ENCODE results near the gene KLHL10.
"Not testable (repeated sequence)": the region's sequence is repeated elsewhere in the genome, so short reads cannot be mapped to it uniquely, and the experiment has no call there.

Gene KLHL10

DNA sequence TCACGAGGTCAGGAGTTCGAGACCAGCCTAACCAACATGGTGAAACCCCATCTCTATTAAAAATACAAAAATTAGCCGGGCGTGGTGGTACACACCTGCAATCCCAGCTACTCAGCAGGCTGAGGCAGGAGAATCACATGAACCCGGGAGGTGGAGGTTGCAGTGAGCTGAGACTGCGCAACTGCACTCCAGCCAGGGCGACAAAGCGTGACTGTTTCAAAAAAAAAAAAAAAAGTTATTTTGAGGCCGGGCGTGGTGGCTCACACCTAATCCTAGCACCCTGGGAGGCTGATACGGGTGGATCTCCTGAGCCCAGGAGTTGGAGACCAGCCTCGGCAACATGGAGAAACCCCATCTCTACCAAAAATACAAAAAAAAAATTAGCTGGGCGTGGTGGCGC, 13.8 kb downstream of the KLHL10 start:
- not testable (repeated sequence) for DNase-seq (ENCODE audit: low read depth in 2 of 2)

DNA sequence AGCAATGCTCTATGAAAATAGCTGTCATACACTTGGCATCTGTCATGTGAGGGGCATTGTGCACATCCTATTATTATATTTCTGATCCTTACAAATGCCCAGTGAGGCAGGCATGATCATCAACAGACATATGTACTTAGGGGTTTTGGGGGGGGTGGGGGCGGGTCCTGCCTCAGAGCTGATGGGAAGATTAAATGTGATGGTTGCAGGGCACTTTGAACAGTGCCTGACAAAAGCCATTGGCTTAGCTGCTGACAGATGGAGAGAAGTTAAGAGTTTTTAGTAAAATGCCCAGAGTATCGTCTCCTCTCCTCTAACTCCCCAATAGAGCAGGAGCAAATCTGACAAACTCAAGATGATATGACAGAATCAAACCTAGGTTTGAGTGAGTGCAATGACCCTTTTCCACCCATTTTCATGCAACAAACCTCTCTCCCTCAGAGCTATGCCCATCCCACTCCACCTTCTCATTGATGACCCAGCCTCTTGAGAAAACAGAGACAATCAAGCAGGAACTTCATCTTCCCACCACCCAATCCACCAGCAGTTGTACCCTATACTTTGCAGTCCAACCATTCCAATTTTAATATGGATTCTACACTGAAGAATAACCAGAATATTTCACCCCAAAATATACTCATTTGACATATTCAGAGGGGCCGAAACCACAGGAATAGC, 22.8 kb downstream of the KLHL10 start:
- no peak for DNase-seq (ENCODE audit: low read depth in 2 of 2)

DNA sequence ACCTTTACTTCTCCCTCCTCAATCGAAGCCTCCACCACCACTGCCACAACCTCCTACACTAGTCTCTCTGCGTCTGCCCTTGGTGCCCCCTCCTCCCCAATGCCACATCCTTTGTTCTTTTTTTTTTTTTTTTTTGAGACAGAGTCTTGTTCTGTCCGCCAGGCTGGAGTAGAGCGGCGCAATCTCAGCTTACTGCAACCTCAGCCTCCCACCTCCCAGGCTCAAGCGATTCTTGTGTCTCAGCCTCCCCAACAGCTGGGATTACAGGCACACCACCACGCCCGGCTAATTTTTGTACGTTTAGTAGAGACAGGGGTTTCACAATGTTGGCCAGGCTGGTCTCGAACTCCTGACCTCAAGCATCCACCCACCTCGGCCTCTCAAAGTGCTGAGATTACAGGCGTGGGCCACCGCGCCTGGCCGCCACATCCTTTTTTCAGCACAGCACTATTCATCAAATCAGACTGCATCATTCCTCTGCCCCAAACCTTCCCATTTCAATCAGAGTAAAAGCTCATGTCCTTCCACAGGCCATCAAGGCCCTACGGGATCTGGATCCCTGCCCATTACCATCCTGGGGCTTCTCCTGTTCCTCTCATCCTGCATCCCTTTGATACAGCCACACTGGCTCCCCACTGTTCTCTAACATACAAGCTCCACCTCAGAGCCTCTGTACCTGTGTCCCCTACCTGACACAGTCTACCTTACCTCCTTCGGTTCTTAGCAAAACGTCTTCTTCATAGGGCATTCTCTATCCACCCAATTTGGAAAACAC, 25.6 kb downstream of the KLHL10 start:
- no peak for DNase-seq (ENCODE audit: low read depth in 2 of 2)

DNA sequence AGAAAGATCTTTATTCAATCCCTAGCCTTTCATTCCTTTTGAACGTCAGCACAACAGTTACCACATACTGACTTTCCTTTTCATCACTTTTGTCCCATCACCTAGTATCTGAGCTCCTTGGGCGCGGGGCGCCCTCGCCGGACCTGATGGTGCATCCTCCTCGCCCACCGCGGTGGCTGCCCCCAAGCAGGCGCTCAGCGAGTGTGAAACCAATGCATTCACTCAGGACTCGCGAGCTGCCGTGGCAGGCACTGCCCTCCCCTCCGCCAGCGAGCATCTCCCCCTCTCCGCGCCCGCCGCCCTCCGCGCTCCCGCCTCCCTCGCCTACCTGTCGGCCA, 26.8 kb downstream of the KLHL10 start:
- DNase-seq (ENCODE audit: low read depth in 2 of 2): no peak

DNA sequence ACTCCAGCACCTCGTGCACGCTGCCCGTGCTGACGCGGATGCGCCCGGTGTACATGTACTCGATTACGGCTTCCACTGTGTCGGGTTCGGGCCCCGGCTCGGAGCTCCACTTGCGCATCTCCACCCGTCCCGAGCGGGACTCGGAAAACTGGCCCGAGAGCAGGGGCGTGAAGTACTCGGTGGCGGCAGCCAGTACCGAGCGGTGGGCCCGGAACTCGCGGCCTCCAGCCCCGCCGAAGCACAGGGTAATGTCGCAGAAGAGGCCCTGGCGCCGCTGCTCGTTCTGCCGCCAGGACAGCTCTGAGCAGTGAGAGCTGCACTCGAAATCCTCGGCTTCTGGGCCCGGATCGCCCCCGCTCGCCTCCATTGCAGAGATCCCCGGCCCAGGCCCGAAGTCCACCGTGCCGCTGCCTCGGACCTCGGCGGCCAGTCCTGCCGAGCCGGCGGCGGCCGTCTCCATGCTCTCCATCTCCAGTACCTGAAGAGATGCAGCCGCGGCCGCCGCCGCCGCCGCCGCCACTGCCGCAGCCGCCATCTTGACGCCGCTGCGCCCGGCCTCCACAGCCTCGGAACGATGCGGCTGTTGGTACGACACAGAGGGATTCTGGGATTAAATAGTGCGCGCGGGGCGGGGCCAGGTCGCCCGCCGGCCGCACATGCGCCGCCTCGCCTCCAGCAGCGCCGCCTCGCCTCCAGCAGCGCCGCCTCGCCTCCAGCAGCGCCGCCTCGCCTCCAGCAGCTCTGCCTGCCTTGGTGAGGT, 27.4 kb downstream of the KLHL10 start, which contains the start of gene KLHL11:
Gene KLHL11 (minus strand): TSS at position 588 of the 760 bp plus-strand sequence. CDS start 53 bp downstream, at position 535.
- peak; percentile 64 to 65 for DNase-seq (ENCODE audit: low read depth in 2 of 2)

DNA sequence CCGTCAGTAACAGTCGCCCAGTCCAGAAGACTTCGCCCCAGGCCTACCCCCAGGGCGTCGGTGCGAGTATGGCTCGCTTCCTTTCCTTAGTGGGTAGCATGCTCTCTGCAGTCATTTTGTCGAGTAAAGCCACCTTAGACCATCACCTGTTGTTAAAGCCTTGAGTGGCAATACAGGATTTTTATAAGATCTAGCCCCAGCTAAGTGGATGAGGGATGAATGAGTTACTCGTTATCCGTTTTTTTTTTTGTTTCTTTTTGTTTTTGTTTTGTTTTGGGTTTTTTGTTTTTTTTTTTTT, 27.9 kb downstream of the KLHL10 start:
- DNase-seq (ENCODE audit: low read depth in 2 of 2): no peak

DNA sequence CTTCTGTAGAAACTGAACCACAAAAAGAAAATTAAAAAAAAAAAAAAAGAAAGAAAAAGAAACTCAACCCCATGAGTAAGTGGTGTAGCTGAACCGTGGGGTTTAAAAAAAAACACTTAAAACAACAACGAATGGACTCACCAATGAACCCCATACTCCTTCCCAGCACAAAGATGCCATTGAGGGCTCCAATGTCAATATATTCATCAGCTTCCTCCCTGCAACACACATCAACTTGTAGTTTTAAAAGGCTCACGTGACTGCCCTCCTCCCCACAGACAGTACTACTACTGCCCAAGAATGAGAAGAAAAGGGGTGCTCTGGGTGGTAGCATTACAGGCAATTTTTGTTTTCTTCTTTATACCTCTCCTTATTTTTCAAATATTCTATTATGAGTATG, 30.9 kb downstream of the KLHL10 start:
- DNase-seq (ENCODE audit: low read depth in 2 of 2): no peak

DNA sequence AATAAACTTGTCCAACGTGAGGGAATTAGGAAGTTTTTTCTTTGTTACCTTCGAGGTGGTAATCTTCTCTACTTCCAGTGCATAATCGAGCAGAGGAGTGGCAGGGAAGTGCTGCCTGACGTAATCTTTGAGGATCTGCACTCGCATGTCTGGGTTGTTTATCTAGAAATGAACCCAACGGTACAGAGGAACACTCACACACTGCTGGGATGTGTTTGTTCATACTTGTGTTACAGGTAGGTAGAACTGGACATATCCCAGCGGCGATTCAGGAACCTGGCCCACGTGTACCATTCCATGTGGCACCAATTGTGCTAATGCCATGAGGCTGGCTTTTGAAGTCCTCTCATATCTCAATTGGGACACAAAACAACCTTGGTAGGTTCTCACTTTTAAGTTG, 31.8 kb downstream of the KLHL10 start:
- no peak for DNase-seq (ENCODE audit: low read depth in 2 of 2)

DNA sequence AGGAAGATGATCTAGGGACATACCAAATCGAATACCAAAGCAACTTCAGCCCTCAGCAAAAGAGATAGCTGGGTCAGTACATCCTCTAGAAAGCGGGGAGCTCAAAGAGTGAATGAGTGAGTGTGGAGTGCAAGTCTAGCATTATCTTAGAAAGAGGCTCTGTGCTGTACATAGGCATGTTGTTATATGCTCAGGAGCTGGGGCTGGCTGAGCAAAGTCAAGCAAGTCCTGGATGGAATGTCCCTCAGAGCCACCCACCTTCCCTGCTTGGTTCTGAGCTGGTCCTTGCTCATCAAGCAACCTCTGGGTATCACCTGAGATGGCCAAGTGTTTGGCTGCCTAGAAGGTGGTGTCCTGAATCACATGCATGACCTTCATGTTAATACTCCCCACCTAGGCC, 32.5 kb downstream of the KLHL10 start:
- DNase-seq (ENCODE audit: low read depth in 2 of 2): no peak

DNA sequence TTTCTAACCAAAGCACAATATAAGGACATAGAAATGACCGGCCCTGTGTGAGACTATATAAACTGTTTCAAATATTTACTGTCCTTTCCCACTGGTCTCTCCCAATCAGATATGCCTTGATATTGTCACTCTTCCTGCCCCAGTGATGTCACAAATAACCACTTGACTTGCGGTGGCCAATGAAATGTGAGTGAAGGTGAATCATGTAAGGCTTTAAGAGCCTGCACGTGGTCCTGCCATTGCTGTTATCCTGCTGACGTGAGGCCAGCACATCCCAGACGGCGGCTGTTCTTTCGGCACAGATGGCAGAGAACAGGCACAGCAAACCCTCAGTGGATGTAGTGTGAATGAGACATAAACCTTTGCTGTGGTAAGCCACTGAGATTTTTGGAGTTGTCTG, 33.0 kb downstream of the KLHL10 start:
- DNase-seq (ENCODE audit: low read depth in 2 of 2): no peak

DNA sequence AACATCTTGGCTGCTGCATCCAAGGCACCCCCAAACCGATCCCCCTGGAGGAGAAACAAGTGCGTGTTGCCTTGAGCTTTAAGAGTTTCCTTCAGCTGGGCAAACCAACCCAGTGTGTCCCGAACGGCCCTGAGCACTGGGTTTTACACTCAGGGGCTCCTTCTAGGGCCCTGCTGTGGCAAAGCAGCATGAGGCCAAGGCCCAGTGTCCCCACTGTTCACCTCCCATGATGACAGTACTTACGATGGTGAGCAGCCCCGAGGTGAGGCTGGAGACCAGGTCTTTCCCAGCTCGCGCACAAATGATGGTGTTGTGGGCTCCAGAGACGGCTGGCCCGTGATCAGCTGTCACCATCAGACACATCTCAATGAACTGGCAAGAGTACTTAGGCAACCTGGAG, 34.2 kb downstream of the KLHL10 start:
- no peak for DNase-seq (ENCODE audit: low read depth in 2 of 2)

DNA sequence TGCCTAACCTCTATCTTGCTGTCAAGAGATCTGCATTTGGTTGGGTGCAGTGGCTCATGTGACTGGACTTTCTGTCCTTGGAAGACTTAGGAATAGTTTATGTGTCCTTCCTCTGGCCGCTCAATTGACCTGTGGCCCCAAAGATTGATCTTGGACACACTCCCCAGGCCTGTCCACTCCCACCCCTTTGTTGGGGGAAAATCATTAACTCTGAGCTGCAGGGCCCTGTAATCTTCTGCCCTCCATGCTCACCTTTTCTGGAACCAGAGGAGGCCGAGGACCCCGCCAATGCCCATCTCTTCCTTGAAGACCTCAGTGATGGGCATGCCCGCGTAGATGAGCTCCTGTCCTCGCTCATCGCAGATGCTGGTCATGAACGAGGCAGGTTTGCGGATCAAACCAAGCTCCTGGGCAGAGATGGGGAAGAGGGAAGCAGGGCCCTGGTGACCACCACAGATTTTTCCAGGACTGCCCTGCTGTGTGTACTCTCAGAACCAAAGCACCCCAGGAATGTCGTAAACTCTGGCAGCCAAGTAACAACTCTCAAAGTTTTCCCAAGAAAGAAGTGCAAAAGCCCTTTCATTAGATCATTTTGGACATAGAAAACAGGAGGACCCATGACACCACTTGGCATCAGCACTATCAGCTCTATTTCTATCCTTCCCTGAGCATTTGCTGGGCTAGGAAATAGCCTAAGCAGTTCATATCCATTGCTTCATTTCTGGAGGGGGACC, 36.1 kb downstream of the KLHL10 start:
- no peak for DNase-seq (ENCODE audit: low read depth in 2 of 2)

DNA sequence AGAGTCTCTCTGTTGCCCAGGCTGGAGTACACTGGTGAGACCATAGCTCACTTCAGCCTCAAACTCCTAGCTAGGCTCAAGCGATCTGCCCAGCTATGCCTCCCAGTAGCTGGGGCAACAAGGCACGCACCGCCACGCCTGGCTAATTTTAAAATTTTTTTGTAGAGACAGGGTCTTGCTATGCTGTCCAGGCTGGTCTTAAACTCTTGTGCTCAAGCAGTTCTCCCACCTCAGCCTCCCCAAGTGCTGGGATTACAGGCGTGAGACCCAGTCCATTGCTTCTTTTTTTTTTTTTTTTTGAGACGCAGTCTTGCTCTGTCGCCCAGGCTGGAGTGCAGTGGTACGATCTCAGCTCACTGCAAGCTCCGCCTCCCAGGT, 36.7 kb downstream of the KLHL10 start:
- not testable (repeated sequence) for DNase-seq (ENCODE audit: low read depth in 2 of 2)

DNA sequence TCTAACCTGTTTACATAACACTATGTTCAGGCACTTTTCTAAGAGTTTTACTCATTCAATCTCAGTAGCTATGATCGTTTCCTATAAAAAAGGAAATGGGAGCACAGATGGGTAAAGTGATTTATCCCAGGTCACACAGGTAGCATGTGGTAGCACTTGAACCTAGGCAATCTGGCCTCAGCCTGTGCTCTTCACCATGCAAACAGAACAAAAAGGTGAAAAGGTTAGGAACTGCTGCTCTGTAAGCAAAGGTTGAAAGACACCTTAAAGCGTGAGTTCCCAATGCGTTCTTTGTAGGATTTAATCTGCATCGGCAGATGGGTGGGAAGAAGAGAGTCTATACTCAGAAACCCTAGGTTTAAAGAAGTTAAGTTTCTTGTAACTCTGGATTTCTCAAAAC, 42.5 kb downstream of the KLHL10 start:
- DNase-seq (ENCODE audit: low read depth in 2 of 2): no peak

DNA sequence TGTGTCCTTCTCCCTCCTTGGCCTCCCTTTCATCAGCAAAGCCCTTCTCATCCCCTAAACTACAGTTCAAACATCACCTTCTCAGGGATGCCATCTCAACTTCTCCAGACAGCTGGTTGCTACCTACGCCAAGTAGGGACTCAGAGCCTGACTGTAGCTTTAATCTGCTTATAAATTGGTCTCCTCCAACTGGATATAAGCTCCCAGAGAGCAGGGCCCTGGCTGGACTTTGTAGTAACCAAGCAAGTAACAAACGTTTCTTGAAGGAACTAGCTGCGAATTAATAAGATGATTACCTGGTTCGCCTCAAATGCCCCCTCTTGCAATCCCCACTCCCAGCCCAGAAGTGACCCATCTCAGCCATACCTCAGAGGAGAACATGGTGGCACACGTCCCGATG, 45.1 kb downstream of the KLHL10 start:
- DNase-seq (ENCODE audit: low read depth in 2 of 2): no peak

DNA sequence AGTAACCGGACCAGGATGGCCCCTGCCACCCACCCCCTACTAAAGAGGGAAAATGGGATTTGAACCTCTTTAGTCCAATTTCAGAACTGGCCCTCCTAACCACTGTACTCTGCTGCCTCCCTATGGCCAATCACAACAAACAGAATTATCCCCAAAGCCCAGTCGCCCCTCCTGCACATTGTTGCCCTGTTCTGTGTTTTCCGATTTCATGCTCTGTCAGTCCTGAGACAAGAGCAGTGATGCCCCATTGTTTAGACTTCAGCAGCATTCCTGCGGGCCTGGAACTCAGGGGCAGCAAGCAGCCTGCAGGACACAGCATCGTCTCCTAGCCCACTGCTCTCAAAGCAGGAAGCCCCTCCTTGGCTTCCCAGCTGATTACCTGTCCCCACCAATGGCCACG, 48.1 kb downstream of the KLHL10 start:
- DNase-seq (ENCODE audit: low read depth in 2 of 2): no peak

DNA sequence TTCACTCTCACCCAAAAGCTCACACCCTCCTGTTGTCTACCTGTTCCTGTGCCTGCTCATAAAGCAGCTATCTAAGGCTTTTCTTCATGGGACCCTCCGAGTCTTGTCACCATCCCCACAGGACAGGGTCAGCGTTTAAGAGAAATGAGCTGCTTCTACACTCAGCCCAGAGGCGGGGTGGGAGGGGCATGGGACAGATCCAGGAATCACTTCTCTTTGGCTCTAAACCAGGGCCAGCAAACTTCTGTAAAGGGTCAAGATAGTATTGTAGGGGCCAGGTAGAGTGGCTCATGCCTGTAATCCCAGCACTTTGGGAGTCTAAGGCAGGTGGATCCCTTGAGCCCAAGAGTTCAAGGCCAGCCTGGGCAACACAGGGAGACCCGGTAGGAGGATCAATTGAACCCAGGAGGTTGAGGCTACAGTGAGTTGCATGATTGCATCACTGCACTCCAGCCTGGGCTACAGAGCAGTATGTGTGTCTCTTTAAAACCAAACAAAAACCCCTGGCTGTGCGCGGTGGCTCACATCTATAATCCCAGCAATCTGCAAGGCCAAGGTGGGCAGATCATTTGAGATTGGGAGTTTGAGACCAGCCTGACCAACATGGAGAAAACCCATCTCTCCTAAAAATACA, 50.8 kb downstream of the KLHL10 start:
- no peak for DNase-seq (ENCODE audit: low read depth in 2 of 2)

DNA sequence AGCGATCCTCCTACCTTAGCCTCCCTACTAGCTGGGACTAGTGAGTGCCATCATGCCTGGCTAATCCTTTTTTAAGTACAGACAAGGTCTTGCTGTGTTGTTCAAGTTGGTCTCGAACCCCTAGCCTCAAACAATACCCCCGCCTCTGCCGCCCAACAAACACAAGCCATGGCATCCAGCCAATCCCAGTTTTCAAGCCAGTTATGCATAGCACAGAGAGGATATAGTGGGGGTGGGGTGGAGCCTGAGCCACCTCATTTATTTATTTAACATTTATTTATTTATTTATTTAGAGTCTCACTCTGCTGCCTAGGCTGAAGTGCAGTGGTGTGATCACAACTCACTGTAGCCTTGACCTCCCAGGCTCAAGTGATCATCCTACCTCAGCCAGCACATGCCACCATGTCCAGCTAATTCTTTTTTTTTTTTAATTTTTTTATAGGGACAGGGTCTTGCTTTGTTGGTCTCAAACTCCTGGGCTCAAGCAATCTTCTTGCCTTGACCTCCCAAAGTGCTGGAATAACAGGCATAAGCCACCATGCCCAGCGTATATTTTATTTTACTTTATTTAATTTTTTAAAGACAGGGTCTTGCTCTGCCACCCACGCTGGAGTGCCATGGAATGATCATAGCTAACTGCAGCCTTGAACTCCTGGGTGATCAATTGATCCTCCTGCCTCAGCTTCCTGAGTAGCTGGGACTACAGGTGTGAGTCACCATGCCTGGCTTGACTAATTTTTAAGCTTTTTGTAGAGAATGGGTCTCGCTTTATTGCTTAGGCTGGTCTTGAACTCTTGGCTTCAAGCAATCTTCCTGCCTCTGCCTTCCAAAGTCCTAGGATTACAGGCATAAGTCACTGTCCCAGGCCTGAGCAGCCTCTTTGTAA, 53.8 kb downstream of the KLHL10 start:
- DNase-seq (ENCODE audit: low read depth in 2 of 2): no peak

DNA sequence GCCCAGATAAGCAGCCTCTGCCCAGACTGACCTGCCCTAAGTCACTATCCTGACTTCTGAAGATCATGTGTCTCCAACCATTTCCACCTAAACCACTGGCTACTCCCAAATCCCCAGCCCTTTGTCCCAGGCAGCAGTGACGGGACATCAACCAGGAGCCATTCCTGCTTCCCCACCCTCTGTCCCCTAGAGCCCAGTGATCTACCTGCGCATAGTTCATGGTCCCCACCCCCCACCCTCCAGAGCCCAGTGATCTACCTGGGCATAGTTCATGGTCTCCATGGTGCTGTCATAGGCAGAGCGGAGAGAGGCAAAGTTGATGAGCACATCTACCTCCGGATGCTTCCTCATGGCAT, 54.4 kb downstream of the KLHL10 start:
- DNase-seq (ENCODE audit: low read depth in 2 of 2): no peak

DNA sequence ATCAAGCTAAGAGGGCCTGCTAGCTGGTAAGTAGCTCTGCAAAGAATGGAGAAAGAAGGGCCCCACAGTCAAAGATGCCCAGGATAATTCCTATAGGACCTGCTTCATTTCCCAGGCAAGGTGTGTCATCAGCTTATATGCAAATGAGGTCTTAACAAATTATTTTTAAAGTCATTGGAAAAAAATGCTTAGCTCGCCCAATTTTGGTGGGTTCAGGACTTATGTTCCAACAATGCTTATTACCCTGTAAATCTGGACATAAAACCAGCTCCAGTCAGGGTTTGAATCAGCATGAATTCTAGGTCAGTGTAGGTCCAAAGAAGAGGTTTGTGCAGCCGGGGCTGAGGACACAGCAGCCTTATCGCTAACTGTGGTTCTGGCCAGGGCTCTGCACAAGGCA, 55.8 kb downstream of the KLHL10 start:
- no peak for DNase-seq (ENCODE audit: low read depth in 2 of 2)

DNA sequence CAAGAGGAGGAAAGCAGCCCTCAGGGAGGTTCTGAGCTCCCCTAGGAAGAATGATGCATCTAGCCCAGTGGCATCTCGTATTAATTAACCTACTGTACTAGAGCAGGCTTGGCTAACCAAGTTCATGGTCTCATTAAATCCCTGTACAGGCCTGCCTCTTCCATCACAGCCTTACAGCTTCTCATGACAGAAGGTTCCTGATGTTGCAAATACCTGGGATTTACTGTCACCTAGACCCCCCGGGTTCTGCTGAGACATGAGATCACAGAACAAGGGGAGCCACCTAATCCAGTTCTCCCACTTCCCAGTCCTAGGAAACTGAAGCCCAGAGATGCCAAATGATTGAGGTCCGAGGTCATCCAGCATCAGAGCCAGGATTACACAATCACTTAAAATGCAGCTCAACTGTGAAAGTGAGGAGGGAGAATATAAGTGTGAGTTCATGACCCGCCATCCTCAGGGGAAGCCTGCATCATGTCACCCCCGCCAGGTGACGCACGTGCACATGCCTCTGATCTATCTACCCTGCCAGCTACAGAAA, 57.2 kb downstream of the KLHL10 start:
- DNase-seq (ENCODE audit: low read depth in 2 of 2): peak; percentile 68 to 73

All from fibroblast of skin of left biceps (primary cell).